Activated CD4-positive, alpha-beta T cell treated with anti-CD3 and anti-CD28 coated beads, Interleukin-2, amount 10 ng/mL, durations not matched to agents 7 days and 5 days (primary cell): ENCODE results near the gene PIM1. TPM values are rescaled to one million over a fixed set of nuclear protein-coding genes. Genes with fewer than 3 reads are reported as not detected.
"Not testable (repeated sequence)": the region's sequence is repeated elsewhere in the genome, so short reads cannot be mapped to it uniquely, and the experiment has no call there.

ENCODE experiments used
- CTCF ChIA-PET: fragments of 350-600 bp; sonication (Branson Sonifier 250); formaldehyde crosslinking; loops from one replicate; lab custom pipeline; 2021; ENCODE audit warnings: antibody characterized with exemption; lab: Charles Lee
- POLR2A ChIA-PET: fragments of 350-600 bp; sonication (Branson Sonifier 250); formaldehyde crosslinking; loops from one replicate; lab custom pipeline; 2021; ENCODE audit warnings: antibody characterized with exemption; lab: Charles Lee
- DNase-seq: peaks from one replicate; pipeline ENCODE4 v3.0.0-alpha.2; 2020
- H3K27ac Mint-ChIP-seq: one replicate; pipeline ENCODE4 v1.8.0; 2021; ENCODE audit warnings: mild to moderate bottlenecking, moderate library complexity, mixed read lengths
- H3K27me3 Mint-ChIP-seq: one replicate; pipeline ENCODE4 v1.8.0; 2021; ENCODE audit warnings: mixed read lengths
- H3K36me3 Mint-ChIP-seq: one replicate; pipeline ENCODE4 v1.8.0; 2021; ENCODE audit warnings: low read depth, mixed read lengths
- H3K4me1 Mint-ChIP-seq: one replicate; pipeline ENCODE4 v1.8.0; 2021; ENCODE audit warnings: mixed read lengths
- H3K4me3 Mint-ChIP-seq: one replicate; pipeline ENCODE4 v1.8.0; 2021; ENCODE audit warnings: mild to moderate bottlenecking, moderate library complexity, mixed read lengths
- H3K9me3 Mint-ChIP-seq: one replicate; pipeline ENCODE4 v1.8.0; 2021; ENCODE audit warnings: mixed read lengths
- total RNA-seq, 2 experiments: library from RNA; stranded (reverse); gene quantifications; one replicate each; pipeline ENCODE4 v1.2.3, GENCODE V29; 2021

Gene PIM1
- total RNA-seq, 2 experiments from 2014 or later = 393 to 412 TPM

DNA sequence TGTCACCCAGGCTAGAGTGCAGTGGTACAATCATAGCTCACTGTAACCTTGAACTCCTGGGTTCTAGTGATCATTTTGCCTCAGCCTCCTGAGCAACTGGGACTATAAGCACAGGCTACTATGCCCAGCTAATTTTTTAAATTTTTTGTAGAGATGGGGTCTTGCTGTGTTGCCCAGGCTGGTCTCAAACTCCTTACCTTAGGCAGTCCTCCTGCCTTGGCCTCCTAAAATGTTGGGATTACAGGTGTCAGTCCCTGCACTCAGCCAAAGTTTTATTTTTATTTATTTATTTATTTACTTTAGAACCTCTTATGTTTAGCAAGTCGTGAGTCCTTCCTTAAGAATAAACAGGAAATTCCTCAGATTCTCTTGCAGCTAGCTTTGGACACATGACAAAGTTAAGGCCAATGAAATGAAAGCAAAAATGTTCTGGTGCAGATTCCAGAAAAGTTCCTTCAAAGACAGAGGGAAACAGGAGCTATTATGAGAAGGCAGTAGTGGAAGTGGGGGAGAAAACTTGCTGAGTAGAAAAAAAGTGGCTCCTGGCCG is 19.1 kb downstream of the PIM1 start:
- H3K9me3 Mint-ChIP-seq = peaks cover 6% of the 10 kb centered on the region
- H3K27me3 Mint-ChIP-seq = no peaks in the 10 kb centered on the region
- CTCF ChIA-PET = interaction anchor here (0.7 to 5.3 kb wide), 13 partner anchors 8 to 171 kb away, joined by 3 to 43 read pairs (median 4); no protein-coding TSS in a partner anchor
- no peak for DNase-seq
- H3K36me3 Mint-ChIP-seq = peaks cover 22% of the 10 kb centered on the region
- POLR2A ChIA-PET = no interaction called here
- no peak overlapping the region for H3K4me3 Mint-ChIP-seq
- peak overlapping the region; percentile 81 for H3K27ac Mint-ChIP-seq
- peaks cover 70% of the 10 kb centered on the region for H3K4me1 Mint-ChIP-seq

DNA sequence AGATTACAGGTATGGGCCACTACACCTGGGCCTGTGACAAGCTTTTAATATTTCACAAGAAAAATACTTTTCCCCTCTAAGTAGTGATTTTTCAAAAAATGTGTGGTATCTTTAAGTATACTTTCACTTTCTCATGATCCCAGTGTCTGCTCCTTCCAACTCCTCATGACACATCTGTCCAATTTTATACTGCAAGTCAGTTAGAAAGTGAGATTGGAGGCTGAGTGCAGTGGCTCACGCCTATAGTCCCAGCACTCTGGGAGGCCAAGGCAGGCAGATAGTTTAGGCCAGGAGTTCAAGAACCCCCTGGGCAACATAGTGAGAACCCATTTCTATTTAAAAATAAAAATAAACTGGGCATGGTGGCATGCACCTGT is 20.2 kb downstream of the PIM1 start:
- POLR2A ChIA-PET = interaction anchor here (0.6 kb wide), 1 partner anchor 169 kb away, joined by 5 read pairs; no protein-coding TSS in a partner anchor
- no peak for DNase-seq

DNA sequence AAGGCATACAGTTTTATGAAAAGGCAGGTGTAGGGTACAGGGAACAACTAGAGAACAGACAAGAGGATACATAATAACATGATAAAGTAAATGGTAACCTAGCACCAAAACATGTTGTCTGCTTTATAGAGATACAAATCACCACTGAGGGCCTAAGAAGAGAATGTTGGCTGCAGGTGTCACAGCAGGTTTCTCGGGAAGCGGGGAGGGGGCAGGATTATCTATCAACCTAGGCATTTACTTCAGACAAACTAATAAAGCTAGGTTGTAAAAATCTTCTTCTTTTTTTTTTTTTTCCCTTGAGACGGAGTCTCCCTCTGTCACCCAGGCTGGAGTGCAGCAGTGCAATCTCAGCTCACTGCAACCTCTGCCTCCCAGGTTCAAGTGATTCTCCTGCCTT is 22.7 kb downstream of the PIM1 start:
- ChIA-PET CTCF (interaction anchor here (0.7 to 3.1 kb wide), 9 partner anchors 9 to 174 kb away, joined by 3 to 26 read pairs (median 5); no protein-coding TSS in a partner anchor), POLR2A (interaction anchor here (0.6 kb wide), 1 partner anchor 227 kb away, joined by 5 read pairs; no protein-coding TSS in a partner anchor)
- Mint-ChIP-seq H3K27me3 (no peaks in the 10 kb centered on the region), H3K36me3 (peaks cover 10% of the 10 kb centered on the region), H3K9me3 (peaks cover 4% of the 10 kb centered on the region), H3K4me1 (peaks cover 56% of the 10 kb centered on the region), H3K27ac (peak overlapping the region; percentile 81), H3K4me3 (no peak overlapping the region)
- DNase-seq = no peak

More for the DNA sequence above, 20.2 kb downstream of the PIM1 start:
- Mint-ChIP-seq H3K27ac (peak overlapping the region; percentile 81), H3K9me3 (peaks cover 6% of the 10 kb centered on the region), H3K36me3 (peaks cover 22% of the 10 kb centered on the region), H3K27me3 (no peaks in the 10 kb centered on the region), H3K4me3 (no peak overlapping the region), H3K4me1 (peaks cover 77% of the 10 kb centered on the region)
- CTCF ChIA-PET = interaction anchor here (0.5 to 5.3 kb wide), 16 partner anchors 9 to 368 kb away, joined by 3 to 43 read pairs (median 4); no protein-coding TSS in a partner anchor

DNA sequence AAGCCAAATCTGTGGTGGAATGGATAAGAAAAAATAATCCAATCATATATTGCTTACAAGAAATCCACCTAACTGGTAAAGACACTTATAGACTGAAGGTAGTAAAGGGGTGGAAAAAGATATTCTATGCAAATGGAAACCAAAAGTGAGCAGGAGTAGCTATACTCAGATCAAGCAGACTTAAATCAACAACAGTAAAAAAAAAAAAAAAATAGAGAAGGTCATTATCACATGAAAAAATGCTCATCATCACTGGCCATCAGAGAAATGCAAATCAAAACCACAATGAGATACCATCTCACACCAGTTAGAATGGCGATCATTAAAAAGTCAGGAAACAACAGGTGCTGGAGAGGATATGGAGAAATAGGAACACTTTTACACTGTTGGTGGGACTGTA is 24.9 kb downstream of the PIM1 start:
- H3K4me3 Mint-ChIP-seq, H3K36me3 Mint-ChIP-seq, POLR2A ChIA-PET, H3K9me3 Mint-ChIP-seq, DNase-seq, H3K27me3 Mint-ChIP-seq: not testable (repeated sequence)
- H3K4me1 Mint-ChIP-seq = peaks cover 42% of the 10 kb centered on the region
- H3K27ac Mint-ChIP-seq = peak overlapping the region; percentile 76
- CTCF ChIA-PET = interaction anchor here (0.7 to 3.1 kb wide), 12 partner anchors 8 to 176 kb away, joined by 3 to 26 read pairs (median 8); partner anchors contain the start of gene PIM1

DNA sequence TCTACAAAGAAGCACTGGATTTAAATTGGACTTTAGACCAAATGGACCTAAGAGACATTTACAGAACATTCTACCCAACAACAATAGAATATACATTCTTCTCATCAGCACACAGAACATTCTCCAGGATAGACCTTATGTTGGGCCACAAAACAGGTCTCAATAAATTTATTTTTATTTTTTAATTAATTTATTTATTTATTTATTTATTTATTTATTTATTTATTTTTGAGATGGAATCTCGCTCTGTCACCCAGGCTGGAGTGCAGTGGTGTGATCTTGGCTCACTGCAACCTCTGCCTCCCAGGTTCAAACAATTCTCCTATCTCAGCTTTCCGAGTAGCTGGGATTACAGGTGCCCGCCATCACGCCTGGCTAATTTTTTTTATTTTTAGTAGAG is 26.5 kb downstream of the PIM1 start:
- CTCF ChIA-PET = interaction anchor here (0.6 to 1.9 kb wide), 6 partner anchors 8 to 178 kb away, joined by 3 to 7 read pairs (median 4); no protein-coding TSS in a partner anchor
- peaks cover 34% of the 10 kb centered on the region for H3K4me1 Mint-ChIP-seq
- H3K27ac Mint-ChIP-seq, H3K9me3 Mint-ChIP-seq, H3K27me3 Mint-ChIP-seq, H3K36me3 Mint-ChIP-seq, POLR2A ChIA-PET, H3K4me3 Mint-ChIP-seq, DNase-seq: not testable (repeated sequence)

DNA sequence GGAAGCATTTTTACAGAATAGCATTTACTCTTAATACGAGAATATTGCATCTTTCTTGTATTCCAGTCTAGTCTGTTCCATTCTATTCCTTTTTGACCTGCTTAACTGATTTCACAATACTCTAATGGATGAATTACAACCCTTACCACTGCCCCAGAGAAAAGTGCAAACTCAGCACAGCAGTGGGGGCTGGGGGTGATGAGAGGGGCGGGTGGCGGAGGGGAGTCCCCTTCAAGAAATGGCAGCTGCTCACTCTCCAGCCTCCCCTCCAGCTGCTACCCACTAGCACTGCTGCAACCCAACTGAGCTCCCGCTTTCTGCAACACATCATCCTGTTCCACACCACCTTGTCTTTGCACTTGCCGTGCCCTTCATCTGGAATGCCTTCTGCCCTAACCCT is 30.1 kb downstream of the PIM1 start:
- Mint-ChIP-seq H3K4me1 (peaks cover 36% of the 10 kb centered on the region), H3K27me3 (no peaks in the 10 kb centered on the region), H3K27ac (no peak overlapping the region), H3K4me3 (no peak overlapping the region), H3K9me3 (peaks cover 3% of the 10 kb centered on the region), H3K36me3 (peaks cover 2% of the 10 kb centered on the region)
- no peak for DNase-seq
- ChIA-PET CTCF (interaction anchor here (1.1 to 3.9 kb wide), 7 partner anchors 9 to 182 kb away, joined by 3 to 20 read pairs (median 10); no protein-coding TSS in a partner anchor), POLR2A (no interaction called here)

DNA sequence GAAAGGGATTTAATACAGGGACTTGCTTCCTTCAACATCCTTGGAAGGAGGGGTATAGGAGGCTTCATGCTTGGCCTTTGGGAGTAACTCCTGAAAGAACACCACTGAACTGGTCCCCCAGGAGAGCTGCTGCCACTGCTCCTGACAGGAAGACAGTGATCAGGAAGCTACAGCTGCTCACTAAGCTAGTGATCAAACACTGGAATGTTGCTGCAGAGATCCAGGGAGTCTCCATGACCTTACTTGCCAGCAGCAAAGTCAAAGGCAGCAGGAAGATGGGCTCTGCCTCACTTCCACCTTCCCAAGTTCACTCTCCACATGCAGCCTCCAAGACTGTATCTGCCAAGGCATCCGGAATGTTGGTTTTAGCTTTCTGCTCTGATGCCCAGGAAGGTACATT is 31.8 kb downstream of the PIM1 start:
- H3K27me3 Mint-ChIP-seq = no peaks in the 10 kb centered on the region
- H3K9me3 Mint-ChIP-seq = no peaks in the 10 kb centered on the region
- ChIA-PET CTCF (interaction anchor here (1.2 to 3.9 kb wide), 4 partner anchors 8 to 183 kb away, joined by 4 to 20 read pairs (median 8); no protein-coding TSS in a partner anchor), POLR2A (no interaction called here)
- peaks cover 2% of the 10 kb centered on the region for H3K36me3 Mint-ChIP-seq
- peaks cover 46% of the 10 kb centered on the region for H3K4me1 Mint-ChIP-seq
- DNase-seq = no peak
- H3K4me3 Mint-ChIP-seq = no peak overlapping the region
- peak overlapping the region; percentile 55 for H3K27ac Mint-ChIP-seq

DNA sequence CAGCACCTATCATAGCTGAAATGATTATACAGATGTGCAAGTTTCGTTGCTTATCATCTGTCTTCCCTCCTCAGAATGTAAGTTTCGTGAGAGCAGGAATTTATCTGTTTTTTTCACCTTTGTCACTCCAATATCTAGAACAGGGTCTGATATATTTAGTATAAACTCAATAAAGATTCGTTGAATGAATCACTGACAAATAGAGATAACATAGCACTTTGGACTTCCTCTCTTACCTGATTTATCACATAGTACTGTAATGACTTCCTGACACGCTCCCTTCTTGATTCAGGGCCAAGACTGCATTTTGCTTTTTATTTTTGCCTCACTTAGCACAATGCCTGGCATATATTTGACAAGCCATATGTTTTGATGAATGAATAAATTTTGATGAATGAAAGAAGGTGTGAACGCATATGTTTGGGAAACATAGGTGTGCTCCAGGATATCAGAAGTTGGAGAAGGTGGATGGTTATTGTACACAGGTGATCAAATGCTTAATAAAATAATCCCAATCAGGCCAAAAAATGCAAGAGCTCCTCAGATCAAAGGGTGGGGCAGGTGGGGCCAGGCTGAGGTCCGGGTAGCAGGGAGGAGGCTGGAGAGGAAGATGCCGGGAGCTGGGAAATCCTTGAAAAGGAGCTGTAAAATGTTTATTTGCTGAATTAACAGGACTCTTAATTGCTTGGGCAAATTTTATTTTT is 33.0 kb downstream of the PIM1 start:
- Mint-ChIP-seq H3K4me1 (peaks cover 58% of the 10 kb centered on the region), H3K9me3 (no peaks in the 10 kb centered on the region), H3K36me3 (peaks cover 4% of the 10 kb centered on the region), H3K27ac (peak overlapping the region; percentile 72), H3K4me3 (no peak overlapping the region), H3K27me3 (no peaks in the 10 kb centered on the region)
- CTCF ChIA-PET = interaction anchor here (0.6 to 3.9 kb wide), 8 partner anchors 8 to 184 kb away, joined by 3 to 20 read pairs (median 4); no protein-coding TSS in a partner anchor
- POLR2A ChIA-PET = interaction anchor here (0.7 kb wide), 1 partner anchor 21 kb away, joined by 4 read pairs; no protein-coding TSS in a partner anchor
- no peak for DNase-seq

DNA sequence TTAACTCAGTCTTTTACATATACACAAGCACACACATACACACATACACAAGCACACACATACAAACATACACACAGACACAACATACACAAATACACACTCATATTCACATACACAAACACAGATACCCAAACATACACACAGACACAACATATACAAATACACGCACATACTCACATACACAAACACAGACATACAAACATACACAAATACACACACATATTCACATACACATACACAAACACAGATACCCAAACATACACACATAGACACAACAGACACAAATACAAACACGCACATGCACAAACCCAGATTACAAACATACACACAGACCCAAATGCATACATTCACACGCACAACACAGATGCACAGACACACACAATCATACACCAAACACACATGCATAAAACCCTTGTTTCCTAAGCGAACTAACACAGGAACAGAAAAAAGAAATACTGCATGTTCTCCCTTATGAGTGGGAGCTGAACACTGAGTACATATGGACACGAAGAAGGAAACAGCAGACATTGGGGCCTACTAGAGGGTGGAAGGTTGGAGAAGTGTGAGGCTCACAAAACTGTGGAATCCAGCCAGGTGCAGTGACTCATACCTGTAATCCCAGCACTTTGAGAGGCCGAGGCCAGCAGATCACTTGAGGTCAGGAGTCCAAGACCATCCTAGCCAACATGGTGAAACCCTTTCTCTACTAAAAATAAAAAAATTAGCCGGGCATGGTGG is 34.2 kb downstream of the PIM1 start:
- Mint-ChIP-seq H3K36me3 (peaks cover 7% of the 10 kb centered on the region), H3K27ac (peak overlapping the region; percentile 1), H3K9me3 (no peaks in the 10 kb centered on the region), H3K4me3 (no peak overlapping the region), H3K4me1 (peaks cover 66% of the 10 kb centered on the region), H3K27me3 (no peaks in the 10 kb centered on the region)
- CTCF ChIA-PET = interaction anchor here (1.2 to 14.4 kb wide), 9 partner anchors 9 to 186 kb away, joined by 3 to 482 read pairs (median 9); partner anchors contain the start of gene PIM1
- POLR2A ChIA-PET = no interaction called here
- no peak for DNase-seq

DNA sequence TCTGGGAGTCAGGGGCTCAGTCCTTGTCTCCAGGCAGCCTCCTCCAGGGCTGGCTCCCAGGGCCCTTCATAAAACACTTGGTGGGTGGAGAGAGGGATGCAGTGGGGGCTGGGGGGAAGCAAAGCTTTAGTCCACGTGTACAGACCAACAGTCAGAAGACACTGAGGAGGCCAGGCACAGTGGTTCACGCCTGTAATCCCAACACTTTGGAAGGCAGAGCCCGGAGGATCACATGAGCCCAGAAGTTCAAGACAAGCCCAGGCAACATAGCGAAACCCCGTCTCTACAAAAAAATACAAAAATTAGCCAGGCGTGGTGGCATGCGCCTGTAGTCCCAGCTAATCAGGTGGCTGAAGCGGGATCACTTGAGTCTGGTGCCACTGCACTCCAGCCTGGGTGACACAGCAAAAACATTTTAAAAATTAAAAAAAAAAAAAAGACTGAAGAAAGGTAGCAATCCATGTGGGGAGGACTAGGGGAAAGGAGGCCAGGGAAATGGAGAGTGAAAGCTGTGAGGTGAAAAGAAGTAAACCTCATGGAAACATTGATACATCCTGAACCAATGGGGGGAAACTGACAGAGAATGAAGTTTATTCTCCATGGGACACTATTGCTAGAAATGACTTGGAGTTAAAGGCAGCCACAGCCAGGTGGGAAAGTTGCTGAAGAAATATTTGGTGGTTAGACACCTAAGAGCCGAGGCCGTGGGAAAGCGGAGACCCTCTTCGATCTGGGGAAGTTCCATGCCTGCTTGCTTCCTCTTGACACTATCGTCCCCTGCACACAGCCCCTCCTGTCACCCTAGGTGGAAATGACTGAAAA is 35.4 kb downstream of the PIM1 start:
- no peak for DNase-seq
- H3K4me1 Mint-ChIP-seq = peaks cover 78% of the 10 kb centered on the region
- H3K9me3 Mint-ChIP-seq = no peaks in the 10 kb centered on the region
- ChIA-PET POLR2A (interaction anchor here (0.5 kb wide), 1 partner anchor 156 kb away, joined by 5 read pairs; no protein-coding TSS in a partner anchor), CTCF (interaction anchor here (1.2 to 14.4 kb wide), 7 partner anchors 8 to 182 kb away, joined by 3 to 482 read pairs (median 9); partner anchors contain the start of gene PIM1)
- no peaks in the 10 kb centered on the region for H3K27me3 Mint-ChIP-seq
- H3K4me3 Mint-ChIP-seq = peak overlapping the region; percentile 2
- H3K27ac Mint-ChIP-seq = peak overlapping the region; percentile 71
- H3K36me3 Mint-ChIP-seq = peaks cover 7% of the 10 kb centered on the region

DNA sequence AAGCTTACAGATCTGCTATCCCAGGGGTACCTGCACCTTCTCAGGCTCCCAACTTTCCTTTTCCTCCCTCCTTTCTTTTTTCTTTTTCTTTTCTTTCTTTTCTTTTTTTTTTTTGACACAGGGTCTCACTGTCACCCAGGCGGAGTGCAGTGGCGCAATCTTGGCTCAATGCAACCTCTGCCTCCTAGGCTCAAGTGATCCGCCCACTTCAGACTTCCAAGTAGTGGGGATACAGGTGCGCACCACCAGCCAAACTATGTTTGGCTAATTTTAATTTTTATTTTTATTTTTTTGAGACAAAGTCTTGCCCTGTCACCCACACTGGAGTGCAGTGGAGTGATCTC is 36.0 kb downstream of the PIM1 start:
- ChIA-PET POLR2A (no interaction called here), CTCF (interaction anchor here (1.2 to 14.4 kb wide), 6 partner anchors 12 to 183 kb away, joined by 3 to 482 read pairs (median 8); partner anchors contain the start of gene PIM1)
- no peak overlapping the region for H3K4me3 Mint-ChIP-seq
- peaks cover 83% of the 10 kb centered on the region for H3K4me1 Mint-ChIP-seq
- H3K27ac Mint-ChIP-seq = peak overlapping the region; percentile 71
- H3K36me3 Mint-ChIP-seq = peaks cover 7% of the 10 kb centered on the region
- no peaks in the 10 kb centered on the region for H3K9me3 Mint-ChIP-seq
- no peak for DNase-seq
- no peaks in the 10 kb centered on the region for H3K27me3 Mint-ChIP-seq
